GM18861 (cell line): ENCODE results near the gene DCX.

Experiments
- ATAC-seq: cut with Tn5 transposase; IDR thresholded peaks from one replicate; pipeline ENCODE4 v1.9.1; 2021; ENCODE audit not compliant: unreplicated experiment

The DCX gene

GRCh38 chrX:111319451-111319850 lies 92.5 kb downstream of the DCX start:
- no peak for ATAC-seq

DNA sequence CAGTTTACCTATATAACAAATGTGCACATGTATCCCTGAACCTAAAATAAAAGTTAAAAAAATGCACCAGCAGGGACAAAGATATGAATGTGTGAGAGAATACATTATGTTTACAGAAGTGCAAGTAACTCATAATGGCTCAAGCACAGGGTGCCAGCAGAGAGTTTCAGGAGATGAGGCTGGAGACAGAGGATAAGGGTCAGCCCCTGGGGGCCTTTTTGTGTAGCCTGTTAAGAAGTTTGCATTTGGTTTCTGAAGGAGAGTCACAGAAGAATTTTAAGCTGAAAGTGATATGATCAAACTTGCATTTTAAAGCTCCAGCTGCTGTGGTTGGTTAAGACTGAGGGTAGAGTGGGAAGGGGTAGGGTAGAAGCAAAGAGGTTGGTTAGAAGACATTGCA lies 93.1 kb downstream of the DCX start:
- ATAC-seq: no peak

DNA sequence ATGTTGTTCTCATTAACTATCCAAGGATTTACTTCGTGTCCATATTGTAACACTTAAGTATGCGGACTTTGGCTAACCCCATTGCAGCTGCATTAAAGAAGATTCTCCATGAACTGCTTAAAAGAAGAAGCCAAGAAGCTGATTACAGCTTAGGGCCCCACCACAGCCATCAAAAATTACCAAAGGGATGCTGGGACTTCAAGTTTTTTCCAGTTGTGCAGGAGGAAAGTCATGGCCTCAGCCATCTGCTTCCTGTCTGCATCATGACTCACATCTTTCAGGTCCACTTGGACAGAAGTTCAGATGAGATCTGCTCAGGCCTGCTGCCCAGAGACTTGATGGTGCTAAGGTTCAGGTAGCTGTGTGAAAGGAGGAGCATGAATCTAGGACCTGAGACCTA lies 102.9 kb downstream of the DCX start:
- no peak for ATAC-seq

- no peak for ATAC-seq
Observed at GRCh38 chrX:111308039-111308438, 104.0 kb downstream of the DCX start.

GRCh38 chrX:111302284-111302683 lies 109.7 kb downstream of the DCX start:
- no peak for ATAC-seq

DNA sequence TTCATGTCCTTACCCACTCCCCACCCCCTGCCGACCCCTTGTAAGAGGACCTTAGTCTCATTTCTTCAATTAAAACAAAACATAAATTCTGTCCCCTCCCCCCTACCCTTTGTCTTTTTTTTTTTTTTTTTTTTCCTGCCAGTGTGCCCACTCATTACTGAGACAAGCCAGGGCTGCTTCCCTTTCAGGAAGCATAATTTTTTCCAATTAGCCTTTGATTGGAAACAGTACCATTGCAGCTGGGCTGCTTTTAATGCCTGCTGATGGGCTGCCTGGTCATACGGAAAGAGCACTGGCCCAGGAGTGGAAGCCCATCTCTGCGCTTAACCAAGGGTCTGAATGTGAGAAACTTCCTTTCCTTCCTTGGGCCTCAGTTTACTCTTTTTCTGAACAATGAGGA lies 123.2 kb downstream of the DCX start:
- no peak for ATAC-seq

DNA sequence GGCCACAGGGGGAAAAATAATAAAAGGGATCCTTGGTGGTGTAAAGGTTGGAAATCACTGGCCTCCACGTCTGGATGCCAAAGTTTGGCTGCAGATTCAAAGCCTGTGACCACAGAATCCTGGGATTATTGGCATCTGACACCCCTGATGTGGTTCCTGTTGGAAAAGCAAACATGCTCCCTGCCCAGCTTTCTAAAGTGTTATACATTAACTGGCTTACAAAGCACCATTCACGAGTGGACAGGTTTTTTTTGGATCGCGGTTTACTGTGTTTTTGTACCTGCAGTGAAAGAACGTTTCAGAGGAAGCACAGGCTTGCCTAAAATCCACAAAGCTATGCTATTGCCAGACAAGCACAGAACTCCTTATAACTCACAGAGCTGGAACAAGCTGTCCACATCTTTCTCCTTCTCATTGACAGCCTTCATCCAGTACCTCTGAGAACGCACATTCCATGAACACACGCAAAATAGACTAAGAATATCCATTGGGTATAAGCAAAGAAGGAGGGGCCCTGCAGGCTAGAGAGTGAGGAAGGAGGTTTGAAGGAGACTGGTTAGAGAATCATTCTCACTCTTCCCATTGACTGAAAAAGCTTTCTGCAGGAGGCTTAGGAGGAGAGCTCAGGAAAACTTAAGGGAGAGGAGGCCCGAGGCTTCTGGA lies 127.2 kb downstream of the DCX start:
- ATAC-seq: no peak

- ATAC-seq: no peak
Observed at GRCh38 chrX:111283446-111283845, 128.5 kb downstream of the DCX start.

GRCh38 chrX:111282991-111283390 lies 129.0 kb downstream of the DCX start:
- ATAC-seq: no peak

DNA sequence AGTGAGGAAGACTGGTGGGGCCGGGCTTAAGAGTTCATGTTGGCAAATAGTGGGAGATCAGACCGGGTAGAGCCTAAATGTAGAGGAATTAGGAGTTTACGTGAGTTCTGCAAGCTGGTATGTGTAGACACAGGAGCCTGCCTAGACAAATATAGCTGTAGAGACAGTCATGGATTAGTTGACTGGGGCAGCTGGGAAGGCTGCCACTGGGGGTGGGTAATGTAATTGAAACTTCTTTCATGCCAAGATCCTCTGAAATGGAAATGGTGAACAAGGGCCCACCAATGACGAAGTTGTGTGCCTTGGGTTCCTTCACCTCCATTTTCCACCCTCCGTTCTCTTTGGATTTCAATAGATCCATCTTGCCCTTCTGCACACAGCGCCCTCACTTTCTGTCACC lies 129.9 kb downstream of the DCX start:
- no peak for ATAC-seq

DNA sequence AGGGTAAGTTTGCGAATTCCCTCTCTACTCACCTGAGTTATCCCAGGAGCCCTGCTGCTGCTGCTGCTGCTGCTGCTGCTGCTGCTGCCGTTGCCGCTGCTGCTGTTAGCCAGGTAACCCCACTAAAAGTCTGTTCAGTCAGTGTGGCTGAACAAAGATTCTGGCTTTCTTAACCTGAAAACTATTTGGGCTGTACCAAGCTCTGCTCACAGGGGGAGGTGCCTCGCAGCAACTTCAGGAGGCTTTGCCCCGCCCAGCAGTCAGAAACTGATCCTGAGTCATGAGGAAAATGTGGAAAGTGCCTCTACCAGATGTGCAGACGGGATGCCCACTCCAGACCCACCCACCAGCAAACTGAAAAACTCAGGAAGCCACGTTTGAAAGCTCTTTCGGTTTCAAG lies 141.7 kb downstream of the DCX start, which contains the start of gene CAPN6:
Gene CAPN6, minus strand, starts transcription at position 145 of the 400 bp plus-strand sequence. CDS start 6,547 bp downstream, outside the sequence.
- no peak for ATAC-seq

GRCh38 chrX:111268506-111268905 lies 143.5 kb downstream of the DCX start:
- no peak for ATAC-seq

- ATAC-seq: no peak
Observed at GRCh38 chrX:111265486-111265885, 146.5 kb downstream of the DCX start.

- no peak for ATAC-seq
Observed at GRCh38 chrX:111264385-111264784, 147.6 kb downstream of the DCX start.

- no peak for ATAC-seq
Observed at GRCh38 chrX:111262086-111262485, 149.9 kb downstream of the DCX start.

- no peak for ATAC-seq
Observed at GRCh38 chrX:111260451-111260850, 151.5 kb downstream of the DCX start.

GRCh38 chrX:111259559-111259958 lies 152.4 kb downstream of the DCX start:
- ATAC-seq: no peak

GRCh38 chrX:111257733-111258132 lies 154.3 kb downstream of the DCX start:
- ATAC-seq: no peak

DNA sequence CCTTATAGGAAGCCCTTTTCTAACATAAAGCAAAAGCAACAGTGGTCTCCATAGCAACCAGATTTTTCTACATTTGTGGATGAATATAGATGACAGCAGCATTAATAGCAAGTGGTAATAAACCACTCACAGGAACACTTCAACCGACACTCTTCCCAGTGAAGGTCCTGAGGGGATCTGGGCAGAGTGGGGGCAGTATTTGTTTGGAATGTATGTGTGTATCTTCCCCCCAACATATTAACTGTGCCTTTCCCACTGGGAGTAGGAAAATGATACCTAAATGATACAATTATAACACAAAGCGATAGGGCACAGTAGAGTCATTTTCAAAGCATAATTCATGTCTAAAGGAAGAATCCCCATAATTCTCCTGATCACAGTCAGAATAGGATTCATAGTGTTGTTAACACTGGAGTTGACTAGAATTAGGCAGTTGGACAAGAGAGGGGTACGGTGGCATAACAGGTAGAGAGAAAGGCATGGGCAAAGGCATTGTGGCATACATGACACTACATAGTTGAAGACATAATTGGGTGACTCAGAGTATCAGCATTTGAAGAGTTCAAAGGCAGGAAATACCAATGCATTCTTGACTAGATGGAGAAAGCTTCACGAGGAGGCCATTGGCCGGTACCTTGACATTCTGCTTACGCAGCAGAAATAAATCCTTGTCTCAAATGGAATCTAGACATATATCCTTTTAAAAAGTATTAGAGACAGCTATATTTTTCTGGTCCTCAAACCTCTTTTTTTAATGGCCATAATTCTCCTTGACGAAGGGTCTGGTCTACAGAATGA lies 156.9 kb downstream of the DCX start:
- ATAC-seq: no peak

GRCh38 chrX:111244235-111244750 lies 167.7 kb downstream of the DCX start:
- no peak for ATAC-seq
